Stimulated activated CD4-positive, alpha-beta T cell treated with anti-CD3 and anti-CD28 coated beads, TNF-alpha, amount 100 ng/mL, for 1 hour (primary cell): ENCODE data around the gene ADORA3.

ENCODE experiments used
- DNase-seq, 3 donors: peaks; one replicate each; pipeline ENCODE4 v3.0.0-alpha.2; 2020; ENCODE audit warnings: low read depth in 3 of 3, low spot score in 1 of 3

ADORA3 gene

DNA sequence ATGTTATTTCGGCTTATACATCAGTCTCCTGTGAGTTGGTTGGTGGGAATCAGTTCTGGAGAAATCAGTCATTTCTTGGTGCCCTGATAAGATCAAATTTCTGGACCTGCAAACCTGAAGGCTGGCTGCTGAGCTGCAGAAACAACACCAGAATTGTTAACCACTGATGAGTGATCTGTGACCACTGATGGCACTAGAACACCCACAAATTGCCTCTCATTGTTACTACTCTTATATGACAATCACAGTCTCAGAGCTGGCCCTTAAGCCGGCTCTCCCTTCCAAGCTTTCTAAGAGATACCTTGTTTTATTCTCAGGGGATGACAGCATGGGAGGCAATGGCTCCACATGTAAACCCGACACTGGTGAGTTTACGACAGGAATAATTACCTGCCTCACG, 27.7 kb downstream of the ADORA3 start:
- no peak for DNase-seq

DNA sequence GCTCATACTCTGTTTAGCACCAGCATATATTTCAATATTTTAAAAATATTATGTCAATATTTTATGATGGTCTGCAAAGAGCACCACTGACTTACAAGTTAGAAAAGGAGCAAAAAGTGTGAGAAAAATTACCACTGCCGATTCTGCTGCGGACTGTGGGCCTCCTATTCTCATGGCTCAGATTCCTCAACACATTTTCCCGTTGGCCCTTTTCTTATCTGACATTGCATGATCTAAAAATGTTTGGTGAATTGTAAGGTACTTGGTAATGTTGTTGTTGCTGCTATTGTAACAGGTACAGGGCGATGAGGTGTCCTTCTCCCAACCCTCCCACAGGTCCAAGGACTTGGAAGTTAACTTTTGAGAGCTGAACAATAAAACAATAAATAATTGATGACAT, 28.9 kb downstream of the ADORA3 start:
- no peak for DNase-seq

DNA sequence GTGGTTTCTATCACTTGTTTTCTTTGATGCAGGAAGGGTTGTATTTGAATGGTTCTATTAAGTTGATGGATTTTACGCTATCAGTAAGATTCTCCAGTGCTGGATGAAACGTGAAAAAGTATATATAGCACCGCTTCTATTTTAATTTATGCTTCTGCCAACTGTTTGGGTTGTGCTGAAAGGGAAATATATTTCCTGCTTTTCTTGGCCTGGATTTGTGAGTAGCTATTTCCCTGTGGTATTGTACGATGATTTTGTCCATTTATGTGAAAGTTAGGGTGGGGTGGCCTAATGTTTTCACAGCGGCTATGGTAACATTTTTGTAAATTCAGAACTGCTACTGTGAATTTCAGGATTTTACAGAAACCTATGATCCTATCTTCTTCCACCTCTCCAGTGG, 29.3 kb downstream of the ADORA3 start:
- DNase-seq, result no peak

DNA sequence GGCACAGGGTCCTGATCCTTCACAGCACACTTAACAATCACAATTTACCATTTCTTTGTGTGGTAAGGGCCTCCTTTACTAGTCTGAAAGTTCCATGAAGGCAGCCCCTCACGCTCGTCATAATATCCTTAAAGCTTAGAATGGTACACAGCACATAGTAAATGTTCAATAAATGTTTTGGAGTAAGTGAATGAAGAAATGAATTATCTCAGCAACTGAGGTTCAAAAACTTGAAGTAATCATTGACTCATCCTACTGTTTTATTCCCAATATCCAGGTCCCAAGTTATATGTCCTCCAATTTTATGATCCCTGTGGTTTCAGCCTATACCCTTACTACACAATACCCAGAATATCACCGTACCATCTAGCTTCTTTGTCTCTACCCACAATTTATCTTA, 31.9 kb downstream of the ADORA3 start:
- no peak for DNase-seq

DNA sequence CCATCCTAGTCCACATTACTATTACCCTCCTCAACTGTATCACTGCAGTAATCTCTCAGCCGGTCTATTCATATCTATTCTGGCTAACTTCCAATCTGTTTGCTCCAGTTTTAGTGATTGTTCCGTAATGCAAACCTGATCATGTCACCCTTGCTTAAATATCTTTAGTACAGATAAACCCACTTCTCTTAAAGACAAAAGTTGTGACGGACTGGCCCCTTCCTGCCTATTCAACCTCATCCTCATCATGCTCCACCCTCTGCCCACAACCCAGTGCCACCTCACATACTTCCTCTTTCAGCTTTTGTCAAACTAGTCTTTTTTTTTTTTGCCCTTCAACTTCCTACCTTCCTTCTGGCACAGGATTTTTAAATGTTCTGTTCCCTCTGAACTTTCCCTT, 32.4 kb downstream of the ADORA3 start:
- DNase-seq, result peak in 2 of 3 donors; percentile 21 to 45

DNA sequence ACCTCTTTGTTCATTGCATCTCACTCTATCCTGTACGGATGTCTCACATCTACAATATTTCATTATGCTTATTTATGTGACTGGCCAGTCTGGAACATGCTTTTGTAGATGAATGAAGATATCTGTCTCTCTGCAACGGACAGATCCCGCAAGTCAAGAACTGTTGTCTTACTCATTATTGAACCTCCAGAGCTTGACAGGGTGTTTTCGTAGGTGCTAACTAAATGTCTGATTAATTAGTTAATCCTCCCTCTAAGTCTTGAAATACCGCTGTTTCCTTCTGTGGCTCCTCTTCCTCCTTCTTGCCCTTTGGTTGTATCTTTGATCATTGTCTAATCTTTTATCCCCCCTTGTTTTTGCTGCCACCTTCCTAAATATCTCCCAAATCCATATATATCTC, 32.8 kb downstream of the ADORA3 start:
- DNase-seq, result no peak

DNA sequence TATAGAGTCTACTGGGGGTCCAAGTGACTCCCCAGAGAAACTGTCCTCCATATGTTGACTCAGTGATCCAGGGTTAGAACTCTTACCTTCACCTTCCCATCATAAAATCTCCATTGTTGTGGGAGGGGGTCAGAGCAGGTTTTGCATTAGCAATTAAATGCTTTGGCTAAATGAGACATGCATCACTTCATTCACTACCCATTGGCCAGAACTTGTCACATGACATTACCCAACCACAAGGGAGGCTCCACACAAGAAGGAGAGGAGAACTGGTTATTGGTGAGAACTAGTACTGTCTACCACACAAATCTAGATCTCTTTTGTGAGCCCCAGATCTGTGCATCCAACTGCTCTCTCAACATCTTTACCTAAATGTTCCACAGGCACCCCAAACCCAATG, 33.9 kb downstream of the ADORA3 start:
- no peak for DNase-seq

DNA sequence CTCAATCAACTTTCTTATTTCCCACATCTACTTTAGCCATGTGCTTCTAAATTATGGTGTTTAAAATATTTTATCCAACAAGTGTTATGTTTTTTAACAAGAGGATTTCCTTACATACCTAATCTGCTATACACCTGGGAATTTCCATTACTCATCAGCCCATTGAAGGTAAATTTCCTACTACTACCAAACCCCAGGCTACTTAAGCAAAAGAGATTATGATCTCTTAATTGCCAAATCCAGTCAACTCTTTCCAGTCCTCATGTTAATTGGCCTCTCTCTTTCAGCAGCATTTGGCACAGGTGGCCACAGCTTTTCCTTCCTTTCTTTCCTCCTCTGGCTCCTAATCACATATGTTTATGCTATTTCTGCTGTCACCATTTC, 34.7 kb downstream of the ADORA3 start:
- no peak for DNase-seq

GRCh38 chr1:111467865-111468716, 35.3 kb downstream of the ADORA3 start:
- DNase-seq, result no peak

DNA sequence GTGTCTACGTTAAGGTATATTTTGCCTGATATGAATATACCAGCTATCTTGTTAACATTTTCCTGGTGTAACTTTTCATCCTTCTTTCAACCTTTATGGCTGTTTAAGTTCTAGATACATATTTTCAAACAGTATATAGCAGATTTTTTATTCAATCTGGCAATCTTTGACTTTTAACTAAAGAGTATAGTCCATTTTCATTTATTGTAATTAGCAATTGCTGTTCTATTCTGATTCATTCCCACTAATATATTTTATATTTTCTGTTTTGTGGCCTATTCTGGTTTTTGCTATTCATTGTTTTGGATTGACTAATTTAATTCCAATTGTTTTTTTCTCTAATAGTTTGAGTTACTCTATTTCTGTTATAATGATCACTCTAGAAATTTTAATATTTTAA, 37.0 kb downstream of the ADORA3 start:
- no peak for DNase-seq

- no peak for DNase-seq
These were observed 37.7 kb downstream of the ADORA3 start for GRCh38 chr1:111465754-111466153.

DNA sequence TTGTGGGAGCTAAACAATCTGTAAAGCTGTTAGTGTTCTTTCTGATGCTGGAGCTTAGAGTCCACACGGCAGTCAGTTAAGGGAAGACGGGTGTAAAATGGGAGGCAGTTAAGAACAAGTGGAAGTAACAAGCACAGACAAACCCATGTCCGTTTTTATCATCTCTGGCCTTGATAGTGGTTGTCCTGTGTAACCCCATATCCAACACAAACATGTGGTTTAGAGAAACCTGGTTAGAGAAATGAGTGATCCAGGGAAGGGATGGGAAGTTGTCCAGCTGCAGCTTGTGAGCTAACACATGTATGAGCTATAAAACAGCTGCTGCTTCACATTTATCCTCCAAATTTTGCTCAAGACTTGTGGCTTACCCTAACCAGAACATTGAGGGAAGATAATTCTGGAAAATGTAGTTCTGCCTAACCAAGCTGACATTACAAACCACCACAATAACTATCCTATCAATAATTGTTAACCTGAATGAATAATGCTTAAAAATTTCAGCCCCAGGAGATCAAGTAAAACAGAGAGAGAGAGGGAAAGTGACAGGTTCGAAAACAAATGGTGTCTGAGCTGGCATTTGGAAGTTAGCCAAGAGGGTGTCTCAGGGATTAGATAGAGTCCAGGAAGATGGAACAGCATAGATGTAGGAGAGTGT, 40.3 kb downstream of the ADORA3 start:
- no peak for DNase-seq

- DNase-seq, result no peak
These were observed 40.9 kb downstream of the ADORA3 start for GRCh38 chr1:111462370-111463028.

GRCh38 chr1:111461765-111462164, 41.7 kb downstream of the ADORA3 start:
- DNase-seq, result no peak

GRCh38 chr1:111455642-111456031, 47.8 kb downstream of the ADORA3 start:
- no peak for DNase-seq

DNA sequence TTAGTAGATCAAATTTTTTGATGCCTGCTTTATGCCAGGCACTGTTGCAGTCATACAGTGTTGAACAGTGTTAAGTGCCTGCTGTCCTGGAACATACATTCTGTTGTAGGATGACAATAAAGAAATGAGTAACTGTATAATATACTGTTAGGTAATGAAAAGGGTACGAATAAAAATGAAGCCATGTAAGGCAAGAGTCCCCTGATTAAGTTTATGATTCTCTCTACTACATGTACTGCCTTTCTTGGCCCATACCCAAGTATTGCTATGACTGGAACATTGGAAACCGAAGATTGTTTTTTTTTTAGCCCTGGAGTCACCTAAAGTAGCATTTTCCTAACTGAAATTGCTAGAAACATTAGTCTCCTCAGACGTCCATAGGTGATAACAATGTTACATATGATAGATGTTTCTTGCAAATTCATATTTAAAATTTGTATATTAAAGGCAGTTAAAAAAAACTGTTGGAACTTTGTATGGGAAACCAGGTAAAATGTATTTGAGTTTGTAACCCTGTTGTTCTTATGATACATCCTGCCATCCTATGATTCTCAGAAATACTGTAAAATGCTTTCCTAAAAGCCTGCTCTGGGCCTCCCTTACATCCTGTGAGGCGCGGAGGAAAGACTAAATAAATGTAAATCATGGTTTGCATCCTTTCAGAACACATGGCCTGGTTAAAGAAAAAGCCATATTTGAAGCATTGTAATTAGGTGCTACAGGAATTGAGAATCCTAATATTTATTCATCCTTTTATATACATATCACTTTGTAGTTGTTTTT, 48.4 kb downstream of the ADORA3 start:
- no peak for DNase-seq

DNA sequence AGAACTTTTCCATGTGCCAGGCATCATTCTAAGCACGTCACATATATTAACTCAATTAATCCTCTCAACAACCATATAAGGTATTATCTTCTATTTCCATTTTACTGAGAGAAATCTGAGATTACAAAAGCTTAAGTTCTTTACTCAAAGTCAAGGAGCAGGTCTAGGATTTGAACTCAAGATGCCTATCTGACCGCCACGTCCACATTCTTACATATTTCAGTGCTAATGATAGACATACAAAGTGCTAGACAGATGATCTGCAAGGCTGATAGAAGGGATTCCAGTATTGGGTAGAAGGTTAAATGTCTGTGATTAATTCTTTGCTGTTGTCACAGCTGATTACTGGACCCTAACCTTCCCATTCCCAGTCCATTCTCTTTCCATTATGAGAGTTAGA, 49.7 kb downstream of the ADORA3 start:
- no peak for DNase-seq

DNA sequence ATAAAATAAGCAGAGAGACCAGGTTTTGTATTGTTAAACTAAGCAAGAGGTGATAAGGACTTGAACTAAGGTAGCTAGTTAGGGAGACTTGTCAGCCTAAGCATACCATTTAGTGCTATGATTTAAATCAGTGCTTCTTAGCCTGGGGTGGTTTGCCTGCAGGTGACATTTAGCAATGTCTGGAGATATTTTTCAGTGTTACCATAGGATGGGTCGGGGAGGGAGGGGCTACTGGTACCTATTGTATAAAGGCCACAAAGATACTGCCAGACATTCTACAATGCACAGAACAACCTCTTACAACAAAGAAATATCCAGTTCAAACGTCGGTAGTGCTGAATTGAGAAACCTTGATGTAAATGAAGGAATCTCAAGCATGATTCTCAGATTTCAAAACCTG, 50.9 kb downstream of the ADORA3 start:
- no peak for DNase-seq

DNA sequence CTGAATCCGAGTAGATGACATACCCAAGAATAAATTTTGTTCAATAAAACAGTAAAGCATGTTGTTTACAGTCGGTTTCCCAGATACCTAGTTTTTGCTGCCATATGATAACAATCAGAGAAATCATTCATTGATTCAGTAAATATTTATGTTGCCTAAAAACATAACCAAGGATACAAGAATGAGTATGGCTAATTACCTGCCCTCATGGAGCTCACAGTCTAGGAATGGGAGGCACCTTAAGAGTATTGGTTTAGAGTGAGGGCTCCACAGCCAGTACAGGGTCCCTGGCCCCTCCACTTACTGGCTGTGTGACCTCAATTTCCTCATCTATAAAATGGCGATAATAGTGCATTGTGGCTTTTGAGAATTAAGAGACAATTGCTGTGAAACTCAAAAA, 53.2 kb downstream of the ADORA3 start:
- no peak for DNase-seq

- no peak for DNase-seq
These were observed 53.8 kb downstream of the ADORA3 start for GRCh38 chr1:111449703-111450017.
